Heart left ventricle (tissue), 13 donors: ENCODE results near the gene DOCK1.

Source experiments
- CTCF ChIP-seq, 12 donors: fragments of 200-600 bp; sonication (generic) in 4 of 12; IDR thresholded peaks; one replicate each; pipeline versions ENCODE4 v1.5.0 to v1.8.0; 2018 to 2022; ENCODE audit warnings: antibody characterized with exemption in 12 of 12, mild to moderate bottlenecking in 5 of 12
- POLR2A ChIP-seq, 2 donors: fragments of 450-650 bp; IDR thresholded peaks; one replicate each; pipeline ENCODE4 v1.6.1; 2017; ENCODE audit warnings: antibody characterized with exemption in 2 of 2, mild to moderate bottlenecking in 2 of 2, moderate library complexity in 2 of 2
- donor health status: ischemic (EF 13 %, LVEDD 7.1; RV severe dilation, severe dysfunction).
- donor health status: DM: no; HTN: yes; CAD: no.
- donor health status: DM: no; HTN: no; CAD: no.
- donor health status: ischemic (EF 25% LVEDD 6.9; RV normal size, moderate dysfunction).
- donor health status: ischemic (EF 25% LVEDD 5.7; RV mildly dilated, moderate dysfunction).
- donor health status: ischemic (EF 35%, LVEDD 5.7; RV mildly dilated, moderate dysfunction).
- donor health status: nonischemic (EF 11% LVEDD 7.7; RV severe dilation, severe dysfunction).
- donor health status: DM: yes; HTN: yes; CAD: no.
- donor health status: PGD.
- donor health status: ischemic (EF 29% LVEDD 5.4; RV normal size, mild dysfunction).
- donor health status: nonischemic (EF 23%, LVEDD 6.1; RV moderate dilation, normal function).

GRCh38 chr10:127040756-127041155 is 135.5 kb downstream of the DOCK1 start:
- TF ChIP-seq CTCF (IDR thresholded peaks at IDR 0.05) (no peak), POLR2A (IDR thresholded peaks at IDR 0.05) (no peak)
